Stimulated activated CD4-positive, alpha-beta T cell treated with anti-CD3 and anti-CD28 coated beads, Interleukin-12 subunit alpha, Interleukin-12 subunit beta, amount 100 ng/mL, for 4 hours (primary cell): ENCODE data around the gene C12orf57.

Experiments
- DNase-seq: peaks from one replicate; pipeline ENCODE4 v3.0.0-alpha.2; 2020

The C12orf57 gene

DNA sequence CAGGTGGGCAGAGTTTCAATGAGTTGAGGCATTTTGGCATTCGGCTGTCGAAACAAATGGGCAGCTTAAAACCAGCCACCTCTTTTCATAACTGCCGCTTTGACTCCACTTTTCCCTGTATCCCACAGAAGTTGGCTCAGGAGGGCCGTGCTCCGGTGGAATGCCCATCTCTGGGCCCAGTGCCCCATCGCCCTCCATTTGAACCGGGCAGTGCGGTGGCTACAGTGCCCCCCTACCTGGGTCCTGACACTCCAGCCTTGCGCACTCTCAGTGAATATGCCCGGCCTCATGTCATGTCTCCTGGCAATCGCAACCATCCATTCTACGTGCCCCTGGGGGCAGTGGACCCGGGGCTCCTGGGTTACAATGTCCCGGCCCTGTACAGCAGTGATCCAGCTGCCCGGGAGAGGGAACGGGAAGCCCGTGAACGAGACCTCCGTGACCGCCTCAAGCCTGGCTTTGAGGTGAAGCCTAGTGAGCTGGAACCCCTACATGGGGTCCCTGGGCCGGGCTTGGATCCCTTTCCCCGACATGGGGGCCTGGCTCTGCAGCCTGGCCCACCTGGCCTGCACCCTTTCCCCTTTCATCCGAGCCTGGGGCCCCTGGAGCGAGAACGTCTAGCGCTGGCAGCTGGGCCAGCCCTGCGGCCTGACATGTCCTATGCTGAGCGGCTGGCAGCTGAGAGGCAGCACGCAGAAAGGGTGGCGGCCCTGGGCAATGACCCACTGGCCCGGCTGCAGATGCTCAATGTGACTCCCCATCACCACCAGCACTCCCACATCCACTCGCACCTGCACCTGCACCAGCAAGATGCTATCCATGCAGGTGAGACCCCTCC, 5.2 kb upstream of the C12orf57 start:
- no peak for DNase-seq

DNA sequence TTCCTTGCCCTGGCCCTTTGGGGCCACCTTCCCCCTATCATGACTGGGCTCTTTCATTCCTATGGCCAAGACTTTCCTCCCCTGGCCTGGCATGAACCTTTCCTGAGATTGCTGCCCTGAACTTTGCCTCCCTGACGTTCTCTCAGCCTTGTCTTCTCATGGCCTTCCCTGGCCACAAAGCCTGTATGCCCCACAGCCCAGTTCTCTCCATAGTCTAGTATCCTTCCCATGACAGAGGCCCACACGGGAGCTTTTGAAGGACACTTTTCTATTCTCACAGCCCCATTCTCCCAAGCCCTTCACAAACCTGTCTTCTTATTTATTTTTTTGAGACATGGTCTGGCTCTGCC, 4.7 kb upstream of the C12orf57 start:
- DNase-seq = no peak

DNA sequence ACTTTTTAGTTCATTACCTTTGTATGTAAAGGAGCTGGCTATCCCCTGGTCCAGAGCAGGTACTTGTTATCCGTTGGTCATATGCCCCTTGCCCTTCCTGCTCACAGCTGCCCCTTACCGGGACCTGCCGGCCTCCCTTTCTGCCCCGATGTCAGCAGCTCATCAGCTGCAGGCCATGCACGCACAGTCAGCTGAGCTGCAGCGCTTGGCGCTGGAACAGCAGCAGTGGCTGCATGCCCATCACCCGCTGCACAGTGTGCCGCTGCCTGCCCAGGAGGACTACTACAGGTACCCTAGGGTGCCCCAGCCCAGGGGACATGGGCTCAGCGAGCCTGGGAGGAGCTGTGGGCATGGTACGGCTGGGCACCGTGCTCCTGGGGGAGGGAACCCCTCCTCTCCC, 2.6 kb upstream of the C12orf57 start:
- no peak for DNase-seq

DNA sequence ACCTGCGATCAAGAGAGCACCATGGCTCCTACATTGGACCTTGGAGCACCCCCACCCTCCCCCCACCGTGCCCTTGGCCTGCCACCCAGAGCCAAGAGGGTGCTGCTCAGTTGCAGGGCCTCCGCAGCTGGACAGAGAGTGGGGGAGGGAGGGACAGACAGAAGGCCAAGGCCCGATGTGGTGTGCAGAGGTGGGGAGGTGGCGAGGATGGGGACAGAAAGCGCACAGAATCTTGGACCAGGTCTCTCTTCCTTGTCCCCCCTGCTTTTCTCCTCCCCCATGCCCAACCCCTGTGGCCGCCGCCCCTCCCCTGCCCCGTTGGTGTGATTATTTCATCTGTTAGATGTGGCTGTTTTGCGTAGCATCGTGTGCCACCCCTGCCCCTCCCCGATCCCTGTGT, 2.0 kb upstream of the C12orf57 start:
- DNase-seq = no peak

DNA sequence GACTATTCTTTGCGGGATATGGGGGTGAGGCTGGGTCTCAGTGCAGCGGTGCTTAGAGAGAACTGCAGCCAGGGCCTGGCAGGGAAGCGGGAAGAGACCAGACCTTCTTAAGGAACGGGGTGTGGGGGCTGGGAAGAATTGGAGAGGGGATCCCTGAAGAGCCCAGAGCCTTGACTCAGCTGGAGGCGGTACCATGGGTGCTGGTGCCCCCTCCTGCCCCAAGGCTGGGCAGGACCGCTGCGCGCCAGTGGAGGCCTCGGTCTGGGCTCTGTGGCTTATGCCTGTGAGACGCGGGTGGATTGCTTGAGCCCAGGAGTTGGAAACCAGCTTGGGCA, 1.5 kb upstream of the C12orf57 start:
- DNase-seq = no peak

DNA sequence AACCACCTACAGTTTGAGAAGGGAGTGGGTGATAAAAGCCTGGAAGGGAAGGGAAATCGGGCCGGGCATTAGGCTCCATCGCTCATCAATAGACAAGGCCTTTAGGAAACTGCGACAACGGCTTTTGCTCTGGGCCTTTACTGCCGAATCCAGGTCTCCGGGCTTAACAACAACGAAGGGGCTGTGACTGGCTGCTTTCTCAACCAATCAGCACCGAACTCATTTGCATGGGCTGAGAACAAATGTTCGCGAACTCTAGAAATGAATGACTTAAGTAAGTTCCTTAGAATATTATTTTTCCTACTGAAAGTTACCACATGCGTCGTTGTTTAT, 467 bp upstream of the C12orf57 start:
- peak; percentile 65 for DNase-seq

DNA sequence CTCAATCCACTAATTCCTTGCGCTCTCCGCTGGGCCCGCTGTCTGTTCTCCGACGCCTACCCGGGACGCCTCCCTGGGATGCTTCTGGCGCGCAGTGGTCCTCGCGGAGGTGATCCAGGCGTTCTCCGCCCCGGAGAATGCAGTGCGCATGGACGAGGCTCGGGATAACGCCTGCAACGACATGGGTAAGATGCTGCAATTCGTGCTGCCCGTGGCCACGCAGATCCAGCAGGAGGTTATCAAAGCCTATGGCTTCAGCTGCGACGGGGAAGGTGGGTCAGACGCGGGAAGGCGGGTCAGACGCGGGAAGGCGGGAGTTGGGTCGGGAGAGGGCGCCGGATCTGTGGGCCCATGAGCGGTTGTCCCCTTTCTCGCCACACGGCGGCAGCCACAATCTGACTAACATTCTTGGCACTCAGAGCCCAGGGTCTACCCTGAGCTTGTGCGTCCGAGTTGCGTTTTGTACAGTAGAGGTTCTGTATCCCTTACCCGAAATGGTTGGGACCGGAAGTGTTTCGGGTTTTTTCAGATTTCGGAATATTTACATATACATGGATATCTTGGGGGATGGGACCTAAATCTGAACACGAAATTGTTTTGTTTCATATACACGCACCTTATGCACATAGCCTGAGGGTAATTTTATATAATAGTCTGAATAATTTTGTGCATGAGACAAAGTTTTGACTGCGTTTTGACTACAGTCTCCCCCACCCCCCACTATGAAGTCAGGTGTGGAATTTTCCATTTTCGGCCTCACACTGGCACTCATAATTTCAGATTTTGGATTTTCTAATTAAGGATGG, 762 bp downstream of the C12orf57 start:
- DNase-seq = peak; percentile 82

DNA sequence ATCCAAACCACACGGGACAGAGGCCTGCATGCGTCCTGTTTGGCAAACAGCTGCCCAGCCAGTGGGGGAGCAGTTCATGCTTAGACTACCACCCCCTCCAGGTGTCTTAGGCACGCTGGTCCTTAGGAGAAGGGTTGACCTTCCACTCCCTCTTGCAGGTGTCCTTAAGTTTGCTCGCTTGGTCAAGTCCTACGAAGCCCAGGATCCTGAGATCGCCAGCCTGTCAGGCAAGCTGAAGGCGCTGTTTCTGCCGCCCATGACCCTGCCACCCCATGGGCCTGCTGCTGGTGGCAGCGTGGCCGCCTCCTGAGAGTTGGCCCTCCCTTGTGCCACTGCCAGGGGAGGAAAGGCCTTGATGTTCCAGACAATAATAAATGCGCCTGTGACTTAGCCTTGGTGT, 1.8 kb downstream of the C12orf57 start:
- no peak for DNase-seq

DNA sequence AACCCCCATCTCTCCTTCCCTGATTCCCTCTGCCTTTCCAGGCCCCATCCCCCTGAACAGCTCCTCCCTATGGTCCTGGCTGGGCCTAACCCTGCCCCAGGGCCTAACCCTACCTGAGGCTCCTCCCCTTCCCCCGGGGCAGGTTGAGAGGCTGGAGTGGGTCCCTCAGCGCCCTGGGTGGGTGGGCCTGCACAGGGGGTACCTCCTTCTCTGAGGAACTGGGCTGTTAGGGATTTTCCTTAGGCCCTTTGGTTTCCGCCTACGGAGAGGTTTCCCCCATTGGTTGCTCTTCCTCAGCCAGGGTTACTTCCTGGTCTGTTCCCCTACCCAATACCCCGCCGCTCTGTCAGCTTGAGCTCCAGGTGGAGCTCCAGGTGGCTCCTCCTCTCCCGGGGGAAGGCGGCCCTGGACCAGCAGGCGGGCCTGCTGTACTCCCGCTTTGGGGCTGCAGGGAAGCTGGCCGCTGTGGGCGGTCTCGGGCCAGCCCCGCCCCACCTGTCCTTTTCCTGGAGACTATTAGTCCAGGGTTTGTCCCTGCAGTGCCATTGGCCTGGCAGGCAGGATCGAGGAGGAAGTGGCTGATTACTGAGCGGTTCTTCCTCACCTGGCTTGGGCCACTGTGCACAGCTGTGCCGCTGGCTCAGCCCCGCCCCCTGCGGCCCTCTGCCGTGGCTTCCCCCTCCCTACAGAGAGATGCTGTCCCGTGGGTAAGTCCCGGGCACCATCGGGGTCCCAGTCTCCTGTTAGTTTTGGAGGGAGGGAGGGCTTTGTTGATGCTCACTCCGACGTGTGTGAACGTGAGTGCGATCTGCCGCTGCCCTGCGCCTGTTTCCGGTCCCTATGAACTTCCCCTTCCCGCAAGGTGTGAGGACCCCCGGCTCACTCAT, 2.5 kb downstream of the C12orf57 start:
- peak; percentile 45 for DNase-seq

DNA sequence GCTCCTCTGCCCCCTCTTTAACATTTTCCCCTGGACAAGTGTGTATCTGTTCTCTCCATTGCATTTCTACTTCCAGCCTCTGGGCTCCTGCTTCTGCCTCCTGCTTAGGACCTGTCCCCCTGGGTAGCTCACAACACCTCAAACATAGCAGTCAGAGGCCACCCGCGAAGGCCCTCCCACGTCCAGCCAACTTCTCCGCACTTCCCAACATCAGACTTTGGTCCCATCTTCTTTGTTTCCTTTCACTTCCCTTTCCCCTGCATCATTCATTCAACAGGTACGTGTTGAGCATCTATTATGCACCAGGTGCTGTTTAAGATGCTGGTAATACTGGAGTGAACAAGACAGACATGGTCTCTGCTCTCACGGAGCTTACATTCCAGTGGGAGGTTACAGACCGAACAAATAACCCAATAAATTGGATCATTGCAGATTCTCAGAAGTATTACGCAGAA, 3.1 kb downstream of the C12orf57 start:
- DNase-seq = no peak

DNA sequence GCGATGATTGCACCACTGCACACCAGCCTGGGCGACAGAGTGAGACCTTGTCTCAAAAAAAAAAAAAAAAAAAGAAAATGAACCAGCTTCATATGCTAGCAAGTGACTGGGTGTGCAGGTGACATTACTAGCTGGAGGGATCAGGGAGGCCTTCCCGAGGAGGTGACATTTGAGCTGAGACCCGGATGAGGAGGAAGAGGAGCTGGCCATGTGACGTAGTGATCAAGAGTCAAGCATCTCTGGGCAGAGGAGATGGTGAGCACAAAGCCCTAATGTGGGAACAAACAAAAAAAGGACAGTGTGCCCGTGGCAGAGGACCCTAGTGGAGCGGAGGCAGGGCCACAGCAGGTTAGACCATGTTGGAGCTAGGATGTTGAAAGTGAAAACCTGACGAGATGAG, 3.8 kb downstream of the C12orf57 start:
- no peak for DNase-seq

DNA sequence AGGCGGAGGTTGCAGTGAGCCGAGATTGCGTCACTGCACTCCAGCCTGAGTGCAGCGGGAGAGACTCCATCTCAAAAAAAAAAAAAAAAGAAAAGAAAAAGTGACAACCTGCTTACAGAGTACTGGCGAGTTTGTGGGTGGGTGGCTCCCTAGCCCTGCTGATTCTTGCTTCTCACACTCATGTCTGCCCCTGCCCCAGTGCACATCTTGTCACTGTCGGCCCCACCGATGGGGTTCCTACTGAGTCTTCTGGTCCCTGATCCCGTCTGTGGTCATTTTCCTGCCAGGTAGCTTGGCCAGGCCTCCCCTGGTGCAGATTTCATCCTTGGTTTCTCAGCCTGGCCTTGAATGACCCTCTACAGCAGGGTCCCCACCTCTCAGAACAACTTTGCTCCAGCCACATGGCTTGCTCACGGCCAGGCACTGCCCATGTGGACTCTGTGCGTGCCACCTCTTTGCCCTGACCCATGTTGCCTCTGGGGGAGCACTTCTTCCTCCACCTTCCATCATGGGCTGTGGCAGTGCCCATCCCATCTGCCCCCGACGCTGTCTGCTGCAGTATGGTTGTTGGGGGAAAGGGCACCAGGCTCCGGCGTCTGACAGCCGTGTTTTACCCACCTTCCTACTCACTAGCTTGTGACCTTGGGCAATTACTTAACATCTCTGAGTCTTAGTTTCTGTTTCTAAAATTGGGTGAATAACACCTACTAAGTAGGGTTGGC, 5.2 kb downstream of the C12orf57 start:
- DNase-seq = no peak

DNA sequence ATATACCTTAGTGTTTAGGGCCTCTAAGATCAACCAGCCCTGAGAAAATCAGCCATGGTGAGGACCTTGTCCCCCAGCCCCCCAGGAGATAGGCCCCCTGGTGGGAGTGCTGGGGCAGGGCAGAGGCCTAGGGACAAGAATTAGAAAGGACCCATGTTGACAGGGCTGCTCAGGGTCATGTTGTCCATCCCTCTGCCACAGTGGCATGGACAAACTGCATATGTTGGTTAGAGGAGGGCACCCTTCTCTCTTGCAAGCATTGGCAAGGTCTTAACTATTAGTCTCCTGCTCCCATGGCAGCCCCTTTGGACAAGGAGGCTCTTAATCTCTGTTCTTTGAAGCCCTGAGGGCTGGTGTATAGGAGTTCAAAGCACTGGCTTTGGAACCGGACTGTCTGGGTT, 6.6 kb downstream of the C12orf57 start:
- DNase-seq = no peak

DNA sequence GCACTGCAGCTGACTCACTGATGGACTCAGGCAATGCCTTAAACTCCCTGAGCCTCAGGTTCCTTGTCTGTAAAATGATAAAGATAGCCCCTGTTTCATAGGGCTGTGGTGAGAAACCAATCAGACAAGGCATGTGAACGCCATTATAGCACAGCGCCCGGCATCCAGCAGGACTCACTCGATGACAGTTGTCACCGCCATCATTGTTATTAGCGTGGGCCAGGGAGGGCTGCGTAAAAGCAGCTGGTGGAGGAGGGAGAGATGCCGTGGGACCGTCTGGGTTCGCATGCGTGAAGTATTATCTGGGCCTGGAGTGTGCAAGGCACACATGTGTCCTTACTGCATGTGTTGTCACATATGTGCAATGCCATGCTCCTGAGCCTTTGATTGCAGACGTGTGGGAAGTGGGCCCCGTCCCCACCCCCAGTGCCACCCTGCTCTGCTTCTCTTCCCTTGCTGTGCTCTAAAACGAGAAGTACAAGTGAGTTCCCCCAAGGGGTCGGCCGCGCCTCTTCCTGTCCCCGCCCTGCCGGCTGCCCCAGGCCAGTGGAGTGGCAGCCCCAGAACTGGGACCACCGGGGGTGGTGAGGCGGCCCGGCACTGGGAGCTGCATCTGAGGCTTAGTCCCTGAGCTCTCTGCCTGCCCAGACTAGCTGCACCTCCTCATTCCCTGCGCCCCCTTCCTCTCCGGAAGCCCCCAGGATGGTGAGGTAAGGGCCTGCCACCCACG, 7.2 kb downstream of the C12orf57 start, which contains the start of gene PTPN6:
TSS of gene PTPN6 (plus strand) at position 546 of the 730 bp plus-strand sequence. CDS start at position 703, 157 bp downstream.
- peak; percentile 62 for DNase-seq

DNA sequence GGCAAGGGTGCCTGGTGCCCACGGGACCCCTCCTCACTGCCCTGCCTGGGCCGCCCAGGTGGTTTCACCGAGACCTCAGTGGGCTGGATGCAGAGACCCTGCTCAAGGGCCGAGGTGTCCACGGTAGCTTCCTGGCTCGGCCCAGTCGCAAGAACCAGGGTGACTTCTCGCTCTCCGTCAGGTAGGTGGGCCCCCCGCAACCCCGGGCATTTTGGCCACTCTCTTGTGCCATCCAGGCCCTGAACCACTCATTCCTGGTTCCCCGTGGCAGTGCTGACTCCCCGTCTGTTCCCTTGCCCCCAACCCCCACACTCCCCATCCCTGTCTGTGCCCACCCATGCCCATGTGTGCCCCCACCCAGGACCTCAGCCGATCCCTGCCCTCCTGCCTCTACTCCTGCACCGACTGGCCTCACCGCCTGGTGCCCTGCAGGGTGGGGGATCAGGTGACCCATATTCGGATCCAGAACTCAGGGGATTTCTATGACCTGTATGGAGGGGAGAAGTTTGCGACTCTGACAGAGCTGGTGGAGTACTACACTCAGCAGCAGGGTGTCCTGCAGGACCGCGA, 7.8 kb downstream of the C12orf57 start:
- no peak for DNase-seq

DNA sequence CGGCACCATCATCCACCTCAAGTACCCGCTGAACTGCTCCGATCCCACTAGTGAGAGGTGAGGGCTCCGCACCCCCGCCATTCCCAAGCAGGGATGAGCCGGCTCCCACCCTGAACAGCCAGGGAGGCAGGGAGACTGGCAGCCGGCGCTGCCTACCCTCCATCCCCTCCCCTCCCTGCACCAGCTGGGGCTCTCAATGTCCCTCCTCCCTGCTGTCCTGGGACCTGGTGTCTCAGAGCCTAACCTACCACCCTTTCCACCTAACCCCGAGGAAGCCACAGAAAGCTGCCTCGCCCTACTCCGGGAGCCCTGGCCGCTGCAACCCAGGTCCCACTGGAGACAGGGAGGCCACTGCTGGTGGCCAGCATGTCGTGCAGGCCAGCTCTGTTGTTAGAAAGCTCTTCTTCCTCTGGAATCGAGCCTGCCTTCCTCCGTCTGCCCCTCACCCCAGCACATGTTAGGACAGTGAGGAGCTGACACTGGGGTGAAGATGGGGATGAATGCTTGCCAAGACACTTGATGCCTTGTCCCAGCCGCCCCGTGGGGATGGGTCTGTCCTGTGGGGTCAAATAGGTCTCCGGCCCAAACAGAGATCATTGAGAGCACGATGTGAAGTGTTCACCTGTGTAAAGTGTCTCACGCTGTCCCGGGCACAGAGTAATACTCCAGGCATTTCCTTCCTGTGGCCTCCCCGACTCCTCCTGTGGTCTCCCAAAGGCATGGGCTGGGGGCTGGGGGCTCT, 8.5 kb downstream of the C12orf57 start:
- no peak for DNase-seq

DNA sequence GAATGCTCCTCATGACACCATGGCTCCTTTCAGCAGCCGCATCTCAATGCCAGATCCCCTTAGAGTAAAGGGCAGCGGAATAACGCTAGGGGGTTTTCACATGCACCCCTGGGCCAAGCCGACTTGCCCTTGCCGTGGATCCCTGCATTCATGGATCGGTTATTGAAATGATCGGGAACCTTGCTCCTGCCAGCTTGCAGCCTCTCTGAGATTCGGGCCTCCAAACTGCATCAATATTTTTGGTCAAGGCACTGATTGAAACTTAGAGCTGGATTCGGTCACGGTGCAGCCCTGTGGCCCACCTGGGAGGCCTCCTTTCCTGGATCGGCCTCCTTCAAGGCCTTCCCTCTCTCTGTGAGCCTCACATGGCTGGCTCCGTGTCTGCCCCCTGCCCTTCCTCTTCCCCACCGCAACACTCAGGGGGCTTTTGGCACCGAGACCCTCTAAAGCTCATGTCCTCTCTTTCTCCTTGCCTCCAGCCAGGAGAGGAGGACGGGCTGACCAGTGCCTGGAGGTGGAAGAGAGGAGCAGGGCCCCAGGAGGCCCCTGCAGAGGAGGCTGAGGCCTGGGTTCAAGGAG, 9.1 kb downstream of the C12orf57 start:
- no peak for DNase-seq

DNA sequence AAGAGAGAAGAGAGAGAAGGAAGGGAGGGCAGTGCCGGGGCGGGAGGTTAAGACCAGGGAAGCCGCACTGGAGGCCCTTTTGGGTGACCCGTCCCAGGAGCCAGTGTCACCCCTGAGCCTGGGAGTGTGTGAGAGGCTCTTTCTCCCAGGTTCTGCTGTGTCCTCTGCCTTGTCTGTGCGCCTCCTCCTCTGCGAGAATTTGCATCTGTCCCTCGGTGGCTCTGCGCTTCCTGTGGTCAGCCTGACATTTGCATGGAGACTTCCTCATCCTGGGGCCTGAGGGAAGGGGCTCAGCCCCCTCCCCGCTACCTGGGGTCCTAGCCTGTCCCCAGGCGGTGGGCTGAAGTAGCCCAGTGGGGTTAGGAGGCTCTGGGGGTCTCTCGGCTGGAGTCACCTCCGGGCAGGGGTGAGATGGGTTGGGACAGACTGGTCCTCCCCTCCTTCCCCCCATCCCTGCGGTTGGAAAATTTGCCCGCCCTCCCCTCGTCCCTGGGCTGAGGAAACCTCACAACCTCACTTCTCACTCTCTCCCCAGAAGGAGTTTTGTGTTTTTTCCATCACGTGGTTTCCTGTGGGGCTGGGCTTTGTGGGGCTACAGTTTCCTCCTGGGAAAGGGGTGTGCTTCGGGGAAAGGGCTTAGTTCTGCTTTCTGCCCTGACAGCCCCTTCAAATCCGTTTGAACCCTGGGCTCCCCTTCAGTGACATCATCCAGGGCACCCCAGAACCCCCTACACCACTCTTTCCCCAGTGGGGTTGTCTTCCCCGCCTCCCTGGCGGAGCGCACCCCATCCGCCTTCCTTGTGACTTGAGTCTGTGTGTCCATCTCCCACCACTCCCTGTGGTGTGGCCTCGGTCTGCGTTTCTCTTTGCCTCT, 9.9 kb downstream of the C12orf57 start:
- peak; percentile 74 for DNase-seq

DNA sequence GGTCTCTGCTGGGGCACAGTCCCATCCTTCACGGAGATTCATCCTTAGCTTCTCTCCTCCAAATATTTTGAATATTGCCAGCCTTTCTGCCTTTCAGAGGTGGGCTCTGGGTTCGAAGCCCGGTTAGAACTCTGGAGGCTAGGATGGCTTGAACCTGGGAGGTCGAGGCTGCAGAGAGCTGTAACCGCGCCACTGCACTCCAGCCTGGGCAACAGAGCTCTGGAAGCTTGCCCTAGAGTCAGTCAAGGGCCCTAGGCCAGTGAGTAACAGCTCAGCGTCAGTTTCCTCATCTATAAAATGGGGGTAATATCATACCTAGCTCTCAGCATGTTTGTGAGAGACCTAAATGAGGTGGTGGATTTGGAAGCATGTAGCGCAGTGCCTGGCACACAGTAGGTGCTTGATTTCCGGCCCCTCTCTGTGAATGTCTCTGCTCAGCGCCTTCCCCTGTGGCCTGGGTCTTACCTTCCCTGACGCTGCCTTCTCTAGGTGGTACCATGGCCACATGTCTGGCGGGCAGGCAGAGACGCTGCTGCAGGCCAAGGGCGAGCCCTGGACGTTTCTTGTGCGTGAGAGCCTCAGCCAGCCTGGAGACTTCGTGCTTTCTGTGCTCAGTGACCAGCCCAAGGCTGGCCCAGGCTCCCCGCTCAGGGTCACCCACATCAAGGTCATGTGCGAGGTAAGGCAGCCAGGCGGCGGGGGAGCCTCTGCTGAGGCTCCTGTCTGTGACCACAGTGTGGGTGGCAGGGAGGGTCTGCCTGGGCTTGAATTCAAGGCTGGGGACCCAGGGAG, 10.7 kb downstream of the C12orf57 start:
- no peak for DNase-seq
